A549 (cell line): ENCODE results near the gene PTPRG. TPM values are rescaled to one million over a fixed set of nuclear protein-coding genes. Genes with fewer than 3 reads are reported as not detected.

Experiments
- ATAC-seq, 2 experiments: fragments of 200-7000 bp in 1 of 2; fragments of >200 bp in 1 of 2; cut with Nextera tagmentation in 1 of 2; cut with Tn5 transposase in 1 of 2; 3 replicates each; pipeline versions ENCODE4 v1.8.0 to v1.9.1; 2018 to 2020; ENCODE audit warnings: mild to moderate bottlenecking in 1 of 2, moderate library complexity in 1 of 2
- CTCF ChIA-PET: fragments of 300-600 bp; sonication (Branson Sonifier 250); formaldehyde crosslinking; extraction: SDS; loops from one replicate; lab custom pipeline; 2021; ENCODE audit warnings: antibody characterized with exemption, inconsistent platforms; lab: Yijun Ruan, JAX
- POLR2A ChIA-PET: fragments of 350-600 bp; formaldehyde crosslinking; extraction: SDS; loops from one replicate; lab custom pipeline; 2021; ENCODE audit warnings: antibody characterized with exemption, inconsistent platforms; lab: Yijun Ruan, JAX
- DNase-seq, 2 experiments: peaks; one replicate each; pipeline versions ENCODE4 v3.0.0 to v3.0.0-alpha.2; 2011 to 2016; ENCODE audit warnings: low read depth in 1 of 2, low spot score in 1 of 2
- FAIRE-seq: peaks from 2 replicates; lab custom pipeline; 2011; peaks lifted over from hg19 to GRCh38; lab: Jason Lieb, UNC
- H3K27ac ChIP-seq, 2 experiments: fragments of >200 bp; sonication (Bioruptor Twin); formaldehyde crosslinking; 3 replicates each; pipeline ENCODE4 v1.5.1; 2016 to 2017
- H3K4me1 ChIP-seq: fragments of >200 bp; sonication (Bioruptor Twin); formaldehyde crosslinking; 3 replicates; pipeline ENCODE4 v1.6.1; 2016
- H3K4me2 ChIP-seq: fragments of >200 bp; sonication (Bioruptor Twin); formaldehyde crosslinking; 3 replicates; pipeline ENCODE4 v1.6.1; 2016
- H3K4me3 ChIP-seq: fragments of >200 bp; sonication (Bioruptor Twin); formaldehyde crosslinking; 3 replicates; pipeline ENCODE4 v1.5.1; 2016
- H3K9me3 ChIP-seq: fragments of >200 bp; sonication (Bioruptor Twin); formaldehyde crosslinking; 3 replicates; pipeline ENCODE4 v1.6.1; 2016
- ATOH8 ChIP-seq: fragments of 250-450 bp; sonication (Bioruptor Pico); IDR thresholded peaks from 2 replicates; pipeline ENCODE4 v1.5.0; 2020; ENCODE audit warnings: low read depth, mild to moderate bottlenecking, moderate library complexity
- EHF ChIP-seq: fragments of 250-450 bp; sonication (Bioruptor Pico); IDR thresholded peaks from 2 replicates; pipeline ENCODE4 v1.5.0; 2020; ENCODE audit warnings: mild to moderate bottlenecking
- EHMT2 ChIP-seq: fragments of 200-600 bp; sonication (generic); IDR thresholded peaks from 2 replicates; pipeline ENCODE4 v1.6.1; 2016; ENCODE audit warnings: antibody characterized with exemption, low read depth, mild to moderate bottlenecking, moderate library complexity
- EP300 ChIP-seq, 2 experiments: fragments of >200 bp; sonication (Bioruptor Twin); formaldehyde crosslinking; IDR thresholded peaks; 2 replicates in 1 of 2; 3 replicates in 1 of 2; pipeline ENCODE4 v1.6.1; 2016 to 2017
- ESRRA ChIP-seq: fragments of 150-350 bp; IDR thresholded peaks from 2 replicates; pipeline ENCODE4 v1.6.1; 2014; ENCODE audit warnings: mild to moderate bottlenecking, low read length, borderline replicate concordance
- FOSB ChIP-seq: fragments of 250-450 bp; sonication (Bioruptor Pico); IDR thresholded peaks from 2 replicates; pipeline ENCODE4 v1.5.0; 2020; ENCODE audit warnings: mild to moderate bottlenecking, moderate library complexity
- FOSL2 ChIP-seq, 2 experiments: fragments of 450-650 bp in 1 of 2; fragments of >200 bp in 1 of 2; sonication (Bioruptor Twin) in 1 of 2; formaldehyde crosslinking; IDR thresholded peaks; 2 replicates each; pipeline versions ENCODE4 v1.5.0 to v1.6.1; 2016 to 2020; ENCODE audit warnings: mild to moderate bottlenecking in 1 of 2, moderate library complexity in 1 of 2
- FOXS1 ChIP-seq: fragments of 250-450 bp; sonication (Bioruptor Pico); IDR thresholded peaks from 2 replicates; pipeline ENCODE4 v1.5.0; 2020; ENCODE audit warnings: mild to moderate bottlenecking, moderate library complexity
- HEYL ChIP-seq: fragments of 250-450 bp; sonication (Bioruptor Pico); IDR thresholded peaks from 2 replicates; pipeline ENCODE4 v1.8.0; 2021; ENCODE audit warnings: mild to moderate bottlenecking, moderate library complexity
- HMGXB4 ChIP-seq: fragments of 250-450 bp; sonication (Bioruptor Pico); IDR thresholded peaks from 2 replicates; pipeline ENCODE4 v1.5.0; 2021; ENCODE audit warnings: mild to moderate bottlenecking, moderate library complexity, borderline replicate concordance
- HOXB13 ChIP-seq: fragments of 250-450 bp; sonication (Bioruptor Pico); IDR thresholded peaks from 2 replicates; pipeline ENCODE4 v1.5.0; 2020; ENCODE audit warnings: low read depth, mild to moderate bottlenecking, moderate library complexity
- HOXB5 ChIP-seq: fragments of 250-450 bp; sonication (Bioruptor Pico); IDR thresholded peaks from 2 replicates; pipeline ENCODE4 v1.5.0; 2020; ENCODE audit warnings: mild to moderate bottlenecking, moderate library complexity
- MAFK ChIP-seq: fragments of 450-650 bp; IDR thresholded peaks from 2 replicates; pipeline ENCODE4 v1.6.1; 2014; ENCODE audit not compliant: partially characterized antibody
- MAZ ChIP-seq: fragments of 150-350 bp; IDR thresholded peaks from 2 replicates; pipeline ENCODE4 v1.6.1; 2014; ENCODE audit warnings: antibody characterized with exemption, low read depth, low read length, borderline replicate concordance
- NPAS2 ChIP-seq: fragments of 250-450 bp; sonication (Bioruptor Pico); IDR thresholded peaks from 2 replicates; pipeline ENCODE4 v1.8.0; 2022; ENCODE audit warnings: mild to moderate bottlenecking, moderate library complexity, borderline replicate concordance
- PHF8 ChIP-seq: fragments of 200-600 bp; sonication (generic); IDR thresholded peaks from 2 replicates; pipeline ENCODE4 v1.6.1; 2016; ENCODE audit warnings: low read depth, mild to moderate bottlenecking, antibody characterized with exemption, moderate library complexity, borderline replicate concordance
- RARB ChIP-seq: fragments of 250-450 bp; sonication (Bioruptor Pico); IDR thresholded peaks from 2 replicates; pipeline ENCODE4 v1.8.0; 2021; ENCODE audit warnings: mild to moderate bottlenecking, moderate library complexity
- RCOR1 ChIP-seq: fragments of 150-350 bp; IDR thresholded peaks from 2 replicates; pipeline ENCODE4 v1.6.1; 2014; ENCODE audit warnings: antibody characterized with exemption, low read length, low read depth
- RNF2 ChIP-seq: fragments of 200-600 bp; sonication (generic); IDR thresholded peaks from 2 replicates; pipeline ENCODE4 v1.6.1; 2016; ENCODE audit warnings: low read depth, mild to moderate bottlenecking, antibody characterized with exemption, moderate library complexity, borderline replicate concordance
- SMC3 ChIP-seq: fragments of >200 bp; sonication (Bioruptor Twin); formaldehyde crosslinking; IDR thresholded peaks from 3 replicates; pipeline ENCODE4 v1.6.1; 2018; ENCODE audit warnings: inconsistent platforms
- SREBF2 ChIP-seq: fragments of 450-650 bp; IDR thresholded peaks from 2 replicates; pipeline ENCODE4 v1.6.1; 2014; ENCODE audit warnings: mild to moderate bottlenecking, moderate library complexity
- USF2 ChIP-seq: fragments of 450-650 bp; IDR thresholded peaks from 2 replicates; pipeline ENCODE4 v1.6.1; 2014; ENCODE audit warnings: antibody characterized with exemption
- WGBS: methylation state at CpG from one replicate; pipeline ENCODE4 v1.1.6; 2017; ENCODE audit errors: missing lambda C conversion rate; 5-methylcytosine and 5-hydroxymethylcytosine counted together
- polyA plus RNA-seq, 4 experiments: library from polyadenylated mRNA; depleted of rRNA in 3 of 4; stranded (reverse); fragments of >200 nt; fragmentation: RNase III in 1 of 4; extraction: RNeasy Plus Mini Kit Qiagen cat#74134 plus additional on column Dnase treatment in 1 of 4; gene quantifications; 2 replicates in 3 of 4; 3 replicates in 1 of 4; pipeline ENCODE4 v1.2.3, GENCODE V29; 2011 to 2017

Gene PTPRG
- polyA plus RNA-seq, 2 of the 4 experiments (the other 2 are of a cell fraction), result 4.5 to 4.8 TPM

- 48% methylated on average over 5 of the region's 5 CpGs for WGBS
- no peak overlapping the region for H3K4me2 ChIP-seq
- H3K4me1 ChIP-seq, result no peaks in the 10 kb centered on the region
- DNase-seq (no peak), FAIRE-seq (no peak), ATAC-seq (no peak)
- no peaks in the 10 kb centered on the region for H3K9me3 ChIP-seq
- TF ChIP-seq HOXB5 (CRISPR knock-in tag) (no peak), HOXB13 (CRISPR knock-in tag) (no peak), ESRRA (no peak), MAFK (no peak), EHF (CRISPR knock-in tag) (no peak), EHMT2 (no peak), SMC3 (no peak)
- H3K27ac ChIP-seq, result no peak overlapping the region
- POLR2A ChIA-PET, result no interaction called here
- CTCF ChIA-PET, result no interaction called here
- no peak overlapping the region for H3K4me3 ChIP-seq
These were observed 10.4 kb downstream of the PTPRG start for GRCh38 chr3:61571516-61572336.

- CTCF ChIA-PET, result interaction anchor here (0.6 to 1.5 kb wide), 2 partner anchors 11 to 12 kb away, joined by 3 to 4 read pairs; partner anchors contain the start of gene PTPRG
- WGBS, result 39% methylated on average over 5 of the region's 5 CpGs
- TF ChIP-seq HEYL (CRISPR knock-in tag), result no peak
- TF ChIP-seq USF2, result no peak
- TF ChIP-seq HMGXB4 (CRISPR knock-in tag), result no peak
- TF ChIP-seq EP300 (IDR thresholded peaks at IDR 0.05), result no peak
- no peak for TF ChIP-seq ATOH8 (CRISPR knock-in tag)
- TF ChIP-seq FOXS1 (CRISPR knock-in tag), result no peak
- TF ChIP-seq RNF2, result no peak
- TF ChIP-seq FOSL2 (IDR thresholded peaks at IDR 0.05), result no peak
- TF ChIP-seq FOSL2 (CRISPR knock-in tag; IDR thresholded peaks at IDR 0.05), result no peak
- TF ChIP-seq RARB (CRISPR knock-in tag), result no peak
- no peak for TF ChIP-seq SREBF2
- TF ChIP-seq MAZ, result no peak
- TF ChIP-seq FOSB (CRISPR knock-in tag), result no peak
- no peak for TF ChIP-seq NPAS2 (CRISPR knock-in tag)
- no peak for TF ChIP-seq PHF8
- TF ChIP-seq RCOR1, result no peak
- no peak overlapping the region for H3K4me2 ChIP-seq
- ATAC-seq (no peak), DNase-seq (no peak), FAIRE-seq (no peak)
- POLR2A ChIA-PET, result no interaction called here
- H3K27ac ChIP-seq, result no peak overlapping the region
- no peaks in the 10 kb centered on the region for H3K9me3 ChIP-seq
- no peak overlapping the region for H3K4me3 ChIP-seq
- H3K4me1 ChIP-seq, result no peaks in the 10 kb centered on the region
These were observed 11.5 kb downstream of the PTPRG start for GRCh38 chr3:61572879-61573278.
